Measurements from ENCODE around the gene ATP1A3. TPM values are rescaled to one million over a fixed set of nuclear protein-coding genes. Genes with fewer than 3 reads are reported as not detected.

Gene ATP1A3
- total RNA-seq, 1 experiment from 2014 or later, result 0.97 TPM

- DNase-seq (ENCODE audit: low read depth), result no peak
Measured at GRCh38 chr19:41928754-41929535, 65.1 kb downstream of the ATP1A3 start.

DNA sequence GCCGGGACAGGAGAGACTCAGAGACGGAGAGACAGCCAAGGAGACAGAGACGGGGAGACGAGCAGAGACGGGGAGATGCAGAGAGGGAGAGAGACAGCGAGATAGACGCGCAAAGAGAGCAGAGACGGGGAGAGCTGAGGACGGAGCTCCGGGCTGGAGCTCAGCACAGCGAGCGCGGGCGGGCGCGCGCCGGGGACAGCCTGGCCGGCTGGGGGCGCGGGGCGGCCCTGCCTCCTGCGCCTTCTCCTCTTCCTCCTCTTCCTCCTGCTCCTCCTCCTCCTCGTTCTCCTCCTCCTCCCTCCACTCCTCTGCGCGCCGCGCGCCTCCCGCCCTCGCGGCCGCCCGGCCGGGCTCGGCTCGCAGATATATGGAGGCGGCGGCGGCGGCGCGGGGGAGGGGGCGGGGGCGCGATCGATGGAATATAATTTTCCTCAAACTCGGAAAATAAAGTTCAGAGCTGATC, 65.8 kb downstream of the ATP1A3 start, which contains the start of gene ERFL:
TSS of gene ERFL (minus strand) at position 229 of the 463 bp plus-strand sequence. CDS start 15,530 bp downstream, outside the sequence.
- DNase-seq (ENCODE audit: low read depth), result peak; percentile 53

DNA sequence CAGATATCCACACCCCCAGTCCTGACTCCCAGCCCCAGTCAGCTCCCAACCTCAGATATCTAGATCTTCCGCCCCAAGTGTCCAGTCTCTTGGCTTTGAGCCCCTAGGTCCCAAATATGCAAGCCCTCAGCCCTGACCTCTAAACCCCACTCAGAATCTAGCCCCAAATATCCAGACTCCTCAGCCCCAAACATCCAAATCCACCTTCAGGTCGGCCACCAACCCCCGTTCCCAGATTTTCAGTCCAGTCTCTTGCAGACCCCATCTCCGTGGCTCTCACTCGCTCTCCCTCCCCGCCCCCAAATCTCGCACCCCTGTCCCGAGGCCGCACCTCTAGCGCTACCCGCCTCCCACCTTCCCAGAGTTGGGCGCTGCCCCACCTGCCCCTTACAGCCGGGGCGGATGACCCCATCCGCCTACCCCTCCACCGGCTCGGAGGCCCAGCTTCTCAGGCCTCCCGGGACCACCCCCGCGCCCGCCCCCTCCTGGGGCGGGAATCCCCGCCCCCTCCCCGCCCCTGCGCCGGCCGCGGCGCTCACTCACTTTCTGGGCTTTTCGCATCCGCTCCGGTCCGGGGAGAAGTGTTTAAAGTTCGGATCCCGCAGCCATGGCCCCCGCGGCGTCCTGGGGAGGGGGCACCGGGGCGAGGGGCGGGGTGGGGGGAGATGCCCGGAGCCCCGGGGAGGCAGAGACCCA, 66.4 kb downstream of the ATP1A3 start:
- DNase-seq (ENCODE audit: low read depth), result no peak

GRCh38 chr19:41926763-41927496, 67.1 kb downstream of the ATP1A3 start:
- no peak for DNase-seq (ENCODE audit: low read depth)

DNA sequence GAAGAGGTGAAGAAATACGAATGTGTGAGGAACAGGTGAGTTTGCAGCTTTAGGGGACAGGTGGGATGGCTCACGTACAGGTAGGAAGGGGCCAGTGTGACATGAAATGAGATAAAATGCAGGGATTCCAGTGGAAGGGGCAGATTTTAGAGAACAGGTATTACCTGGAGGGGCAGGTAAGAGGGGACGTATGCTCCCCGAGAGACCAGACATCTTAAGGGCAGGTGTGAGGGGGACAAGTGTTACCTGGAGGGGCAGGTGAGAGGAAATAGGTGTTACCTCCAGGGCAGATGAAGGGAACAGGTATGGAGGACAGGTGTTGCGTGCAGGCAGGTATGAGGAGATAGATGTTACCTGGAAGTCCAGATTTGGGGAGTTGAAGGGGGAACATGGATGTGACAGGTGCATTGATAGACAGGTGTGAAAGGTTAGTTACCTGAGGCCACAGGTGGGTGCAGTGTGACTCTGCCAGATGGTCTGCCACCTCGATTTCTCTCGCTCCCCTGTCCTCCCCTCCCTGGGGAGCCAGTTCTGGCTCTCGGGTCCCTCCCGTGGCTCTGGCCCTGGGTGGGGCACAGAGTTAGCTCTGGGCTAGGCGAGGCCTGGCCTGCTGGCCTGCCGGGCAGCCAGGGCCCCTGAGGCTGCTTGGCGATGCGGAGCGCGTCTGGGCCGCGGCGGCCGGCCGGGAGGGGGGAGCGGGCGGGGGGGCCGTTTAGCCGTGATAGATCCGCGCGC, 67.8 kb downstream of the ATP1A3 start:
- no peak for DNase-seq (ENCODE audit: low read depth)

DNA sequence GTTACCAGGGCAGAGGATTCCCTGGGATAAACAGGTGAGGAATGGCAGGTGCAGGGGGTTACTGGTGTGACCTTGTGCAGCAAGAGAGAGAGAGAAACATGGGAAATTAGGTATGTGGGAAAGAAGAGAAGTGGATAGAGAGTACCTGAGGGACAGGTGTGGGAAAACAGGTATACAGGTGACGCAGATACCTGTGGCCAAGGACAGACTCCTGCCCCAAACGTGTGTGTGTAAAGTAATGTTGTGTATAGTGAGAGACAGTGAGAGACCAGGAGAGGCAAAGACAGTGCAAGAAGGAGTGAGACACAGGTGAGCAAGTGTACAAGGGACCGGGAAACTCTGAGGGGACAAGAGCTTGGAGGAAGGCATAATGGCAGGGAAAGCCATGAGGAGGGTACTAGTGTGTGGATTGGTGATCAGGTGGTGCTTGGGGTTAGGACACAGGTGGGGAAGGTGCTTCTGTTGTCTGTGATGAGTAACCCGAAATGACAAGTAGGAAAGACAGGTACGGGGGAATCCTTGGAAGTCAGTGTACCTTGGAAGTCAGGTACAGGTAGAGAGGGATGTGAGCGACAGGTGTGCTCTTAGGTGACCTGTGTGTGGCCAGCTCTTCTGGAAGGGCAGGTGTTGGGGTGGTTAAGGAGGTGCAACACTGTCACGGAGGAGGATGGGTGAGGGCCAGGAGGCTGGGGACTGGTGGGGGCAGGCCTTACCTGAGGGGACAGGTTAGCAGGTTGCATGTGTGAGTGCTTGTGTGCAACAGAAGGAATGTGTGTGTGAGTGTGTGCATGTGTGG, 68.6 kb downstream of the ATP1A3 start:
- DNase-seq (ENCODE audit: low read depth), result no peak

GRCh38 chr19:41924151-41925145, 69.6 kb downstream of the ATP1A3 start:
- DNase-seq (ENCODE audit: low read depth), result no peak

GRCh38 chr19:41923045-41923788, 70.8 kb downstream of the ATP1A3 start:
- DNase-seq (ENCODE audit: low read depth), result no peak

DNA sequence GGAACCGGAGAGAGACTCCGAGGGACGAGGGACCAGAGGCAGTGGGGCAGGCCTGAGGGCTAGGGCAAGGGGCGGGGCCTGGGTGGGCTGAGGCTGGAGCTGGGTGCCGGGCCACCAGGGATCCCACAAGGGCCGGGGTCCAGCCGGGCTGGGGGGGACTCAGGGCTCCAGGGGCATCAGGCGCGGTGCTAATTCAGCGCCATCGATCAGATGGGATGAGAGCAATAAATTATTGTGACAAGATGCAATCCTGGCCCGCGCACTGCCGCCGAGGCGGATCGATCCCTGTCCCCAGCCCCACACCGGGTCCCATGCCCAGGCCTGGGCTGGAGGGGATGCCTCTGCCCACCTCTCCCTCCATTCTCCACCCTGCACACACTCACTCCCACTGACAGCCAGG, 71.4 kb downstream of the ATP1A3 start:
- no peak for DNase-seq (ENCODE audit: low read depth)

DNA sequence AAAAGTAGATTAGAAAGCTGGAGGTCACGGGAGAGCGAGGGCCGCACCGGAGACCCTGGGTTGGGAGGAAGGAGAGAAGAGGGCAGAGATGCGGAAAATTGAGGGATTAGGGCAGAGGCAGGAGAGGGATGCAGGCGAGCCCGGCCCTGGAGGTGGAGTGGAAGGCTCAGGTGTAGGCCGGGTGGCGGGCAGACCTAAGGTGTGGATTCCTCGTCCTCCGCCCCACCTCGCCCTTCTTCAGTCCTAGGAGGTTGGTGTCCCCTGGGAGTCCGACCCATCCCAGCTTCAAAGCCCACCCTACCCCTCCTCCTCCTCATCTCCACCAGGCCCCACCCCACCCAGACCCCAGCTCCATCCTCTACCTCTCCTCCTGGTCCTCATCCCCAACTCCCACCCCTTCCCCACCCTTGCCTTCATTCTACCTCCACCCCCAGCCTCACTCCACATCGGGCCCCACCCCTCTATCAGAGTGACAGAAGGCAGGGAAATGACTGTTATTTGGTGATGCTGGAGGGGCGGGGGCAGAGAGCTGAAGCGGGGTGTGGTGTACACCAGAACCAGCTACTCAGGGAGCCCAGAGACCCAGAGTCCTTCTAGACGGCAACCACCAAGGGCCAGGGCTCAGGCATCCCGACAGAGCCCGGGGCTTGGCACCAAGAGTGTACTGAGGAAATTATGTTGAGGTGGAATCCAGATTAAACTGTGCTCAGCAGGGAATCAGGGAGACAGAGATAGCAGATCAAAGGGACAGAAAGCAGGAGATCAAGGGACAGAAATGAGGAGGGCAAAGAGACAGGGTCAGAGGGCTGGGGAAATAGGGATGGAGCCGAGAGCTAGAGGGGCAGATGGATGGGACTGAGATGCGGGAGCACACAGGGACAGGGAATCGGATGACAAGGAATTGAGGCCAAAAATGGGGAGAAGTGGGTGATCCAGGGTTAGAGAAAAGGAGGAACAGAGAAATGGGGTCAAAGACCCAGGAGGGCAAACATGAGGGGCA, 72.2 kb downstream of the ATP1A3 start:
- DNase-seq (ENCODE audit: low read depth), result no peak

- DNase-seq (ENCODE audit: low read depth), result no peak
Measured at GRCh38 chr19:41920882-41921576, 73.0 kb downstream of the ATP1A3 start.

DNA sequence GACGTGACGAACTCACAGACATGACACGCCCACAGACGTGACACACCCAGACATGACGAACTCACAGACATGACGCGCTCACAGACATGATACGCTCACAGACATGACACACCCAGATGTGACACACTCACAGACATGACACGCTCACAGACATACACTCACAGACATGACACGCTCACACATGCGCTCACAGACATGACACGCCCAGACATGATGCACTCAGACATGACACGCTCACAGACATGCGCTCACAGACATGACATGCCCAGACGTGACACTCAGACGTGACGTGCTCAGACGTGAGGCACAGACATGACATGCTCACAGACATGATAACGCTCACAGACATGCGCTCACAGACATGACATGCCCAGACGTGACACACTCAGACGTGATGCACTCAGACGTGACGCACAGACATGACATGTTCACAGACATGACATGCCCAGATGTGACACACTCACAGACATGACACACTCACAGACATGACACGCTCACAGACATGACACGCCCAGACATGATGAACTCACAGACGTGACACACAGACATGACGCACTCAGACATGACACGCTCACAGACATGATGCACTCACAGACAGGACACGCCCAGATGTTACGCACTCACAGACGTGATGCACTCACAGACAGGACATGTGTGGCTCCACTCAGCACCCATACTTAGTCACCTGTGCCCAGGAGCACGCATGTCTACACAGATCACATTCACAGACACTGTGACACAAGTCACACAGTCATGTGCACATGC, 73.9 kb downstream of the ATP1A3 start:
- DNase-seq (ENCODE audit: low read depth), result no peak

DNA sequence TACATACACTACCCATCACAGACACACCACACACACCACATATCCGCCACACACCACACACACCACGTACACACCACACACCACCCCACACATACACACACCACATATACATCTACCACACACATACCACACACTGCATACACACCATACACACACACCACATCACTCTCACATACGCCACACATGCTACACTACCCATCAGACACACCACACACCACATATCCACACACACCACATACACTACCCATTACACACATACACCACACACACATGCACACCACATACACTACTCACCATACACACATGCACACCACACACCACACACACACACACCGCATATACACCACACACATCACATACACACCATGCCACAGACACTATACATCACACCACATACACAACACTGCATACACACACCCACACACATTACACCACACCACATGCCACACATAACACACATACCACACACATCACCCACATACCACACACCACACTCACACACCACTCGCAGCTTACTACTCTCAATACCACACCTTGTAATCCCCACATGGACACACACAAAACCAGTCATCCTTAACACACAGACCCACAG, 75.3 kb downstream of the ATP1A3 start:
- DNase-seq (ENCODE audit: low read depth), result no peak

GRCh38 chr19:41918095-41918494, 75.9 kb downstream of the ATP1A3 start:
- DNase-seq (ENCODE audit: low read depth), result no peak

DNA sequence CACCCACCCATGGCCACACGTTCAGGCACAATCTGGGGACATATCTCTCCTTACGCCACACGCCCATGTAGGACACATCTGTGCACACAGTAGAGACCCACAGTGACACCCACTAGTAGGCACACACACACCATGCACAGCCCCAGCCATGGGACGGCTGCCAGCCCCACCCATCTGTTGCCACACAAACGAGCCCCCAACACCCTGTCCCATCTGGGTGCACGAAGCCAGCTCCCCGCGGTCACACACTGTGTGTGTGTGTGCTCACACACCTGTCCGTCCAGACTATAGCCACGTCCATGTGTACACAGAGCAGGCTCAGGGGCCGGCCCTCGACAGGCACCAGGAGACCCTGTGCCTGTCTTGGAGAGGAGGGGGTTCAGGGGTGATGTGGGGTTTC, 76.4 kb downstream of the ATP1A3 start:
- DNase-seq (ENCODE audit: low read depth), result no peak
